Measurements from ENCODE around the gene NAALADL2.
"Not testable (repeated sequence)": the region's sequence is repeated elsewhere in the genome, so short reads cannot be mapped to it uniquely, and the experiment has no call there.

DNA sequence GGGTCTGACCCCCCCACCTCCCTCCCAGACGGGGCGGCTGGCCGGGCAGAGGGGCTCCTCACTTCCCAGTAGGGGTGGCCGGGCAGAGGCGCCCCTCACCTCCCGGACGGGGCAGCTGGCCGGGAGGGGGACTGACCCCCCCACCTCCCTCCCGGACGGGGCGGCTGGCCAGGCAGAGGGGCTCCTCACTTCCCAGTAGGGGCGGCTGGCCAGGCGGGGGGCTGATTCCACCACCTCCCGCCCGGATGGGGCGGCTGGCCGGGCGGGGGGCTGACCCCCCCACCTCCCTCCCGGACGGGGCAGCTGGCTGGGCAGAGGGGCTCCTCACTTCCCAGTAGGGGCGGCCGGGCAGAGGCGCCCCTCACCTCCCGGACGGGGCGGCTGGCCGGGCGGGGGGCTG is 272.7 kb downstream of the NAALADL2 start:
- not testable (repeated sequence) for TF ChIP-seq CTCF (conservative IDR thresholded peaks at IDR 0.05); ZFX (IDR thresholded peaks at IDR 0.05)
